ENCODE results near the gene MAP3K2.

GRCh38 chr2:127308586-127309138 is 79.1 kb downstream of the MAP3K2 start:
- no peak for TF ChIP-seq CTCF (conservative IDR thresholded peaks at IDR 0.05)
- TF ChIP-seq ZFX (IDR thresholded peaks at IDR 0.05) = no peak
